IPS DF 4.7 (cell line): ENCODE measurements around the gene SLC4A3.

Source experiments
- DNase-seq: peaks from one replicate; pipeline ENCODE4 v3.0.0-alpha.2; 2013; ENCODE audit warnings: low spot score; ENCODE audit errors: extremely low read depth

Gene SLC4A3

DNA sequence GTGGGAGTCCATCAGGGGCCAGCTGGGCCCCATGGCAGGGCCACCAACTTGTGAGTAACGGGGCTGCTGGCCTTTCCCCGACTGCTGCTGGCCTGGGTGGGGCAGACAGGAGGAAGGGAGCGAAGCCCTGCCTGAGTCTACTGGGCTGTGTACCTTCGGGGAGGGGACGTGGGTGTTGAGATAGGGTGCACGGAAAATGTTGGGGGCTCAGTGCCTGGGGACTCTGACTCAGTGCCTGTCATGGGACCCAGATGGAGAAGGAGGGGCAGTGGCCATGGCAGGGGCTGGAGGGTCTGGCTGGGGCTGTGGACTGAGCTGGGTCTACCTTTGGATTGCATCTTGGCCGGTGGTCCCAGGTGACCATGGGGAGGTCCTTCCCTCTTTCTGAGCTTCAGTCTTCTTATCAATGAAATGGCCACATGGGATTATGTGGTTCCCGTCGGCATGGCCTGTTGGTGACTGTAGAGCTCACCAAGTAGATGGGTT is 4.0 kb downstream of the SLC4A3 start:
- DNase-seq, result no peak

DNA sequence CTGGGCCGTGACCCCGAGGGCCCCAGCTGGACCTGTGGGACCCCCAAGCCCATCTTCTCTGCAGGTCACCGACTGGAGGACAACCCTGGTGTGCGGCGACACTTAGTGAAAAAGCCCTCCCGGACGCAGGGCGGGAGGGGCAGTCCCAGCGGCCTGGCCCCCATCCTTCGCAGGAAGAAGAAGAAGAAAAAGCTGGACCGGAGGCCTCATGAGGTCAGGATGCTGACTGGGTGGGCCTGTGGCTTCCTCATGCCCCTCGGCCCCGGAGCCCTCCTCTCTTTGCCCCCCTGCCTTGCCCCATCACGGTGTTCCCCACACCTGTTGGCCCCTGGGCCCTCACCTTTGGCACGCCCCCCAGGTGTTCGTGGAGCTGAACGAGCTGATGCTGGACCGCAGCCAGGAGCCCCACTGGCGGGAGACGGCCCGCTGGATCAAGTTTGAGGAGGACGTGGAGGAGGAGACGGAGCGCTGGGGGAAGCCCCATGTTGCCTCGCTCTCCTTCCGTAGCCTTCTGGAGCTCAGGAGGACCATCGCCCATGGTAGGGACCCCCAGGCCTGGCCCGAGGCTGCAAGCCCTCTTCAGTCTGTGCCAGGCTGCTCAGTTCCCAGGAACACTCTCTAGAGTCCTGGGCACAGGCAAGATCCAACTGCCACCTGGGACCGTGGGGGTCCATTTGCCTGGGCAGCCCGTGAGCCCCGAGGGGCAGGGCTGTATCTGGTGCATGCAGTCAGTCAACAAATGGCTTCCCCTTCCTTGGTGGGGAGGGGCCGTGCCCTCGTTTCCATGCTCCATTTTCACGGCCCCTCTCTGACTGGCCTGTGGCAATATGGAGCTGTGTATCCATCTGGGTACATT is 4.7 kb downstream of the SLC4A3 start:
- no peak for DNase-seq

GRCh38 chr2:219632760-219633105 is 5.3 kb downstream of the SLC4A3 start:
- no peak for DNase-seq

DNA sequence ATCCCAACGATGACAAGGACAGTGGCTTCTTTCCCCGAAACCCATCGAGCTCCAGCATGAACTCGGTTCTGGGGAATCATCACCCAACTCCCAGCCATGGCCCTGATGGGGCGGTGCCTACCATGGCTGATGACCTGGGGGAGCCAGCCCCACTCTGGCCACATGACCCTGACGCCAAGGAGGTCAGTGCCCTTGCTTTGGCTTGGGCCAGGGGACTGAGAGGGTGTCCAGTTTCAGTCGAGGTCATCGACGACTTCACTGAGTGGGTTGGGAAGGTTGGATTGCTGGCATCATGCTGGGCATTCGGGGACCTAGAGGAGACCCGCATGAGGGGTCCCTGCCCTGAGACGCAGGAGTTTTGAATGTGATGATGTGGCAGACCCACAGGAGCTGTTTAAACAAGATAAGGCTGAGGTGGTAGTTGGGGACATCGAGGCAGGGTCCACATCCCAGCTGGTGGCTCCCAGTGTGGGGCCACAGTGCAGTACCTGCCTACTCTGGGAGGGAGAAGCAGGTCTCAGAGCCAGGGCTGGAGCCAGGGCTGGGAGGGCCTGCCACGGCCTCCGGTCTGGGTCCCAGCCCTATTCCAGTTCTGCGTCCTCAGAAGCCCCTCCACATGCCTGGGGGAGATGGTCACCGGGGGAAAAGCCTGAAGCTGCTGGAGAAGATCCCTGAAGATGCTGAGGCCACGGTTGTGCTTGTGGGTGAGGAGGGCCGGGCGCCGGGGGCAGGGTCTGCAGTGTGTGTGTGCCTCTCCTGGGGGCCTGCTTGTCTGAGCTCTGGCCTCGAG is 6.0 kb downstream of the SLC4A3 start:
- DNase-seq, result no peak

DNA sequence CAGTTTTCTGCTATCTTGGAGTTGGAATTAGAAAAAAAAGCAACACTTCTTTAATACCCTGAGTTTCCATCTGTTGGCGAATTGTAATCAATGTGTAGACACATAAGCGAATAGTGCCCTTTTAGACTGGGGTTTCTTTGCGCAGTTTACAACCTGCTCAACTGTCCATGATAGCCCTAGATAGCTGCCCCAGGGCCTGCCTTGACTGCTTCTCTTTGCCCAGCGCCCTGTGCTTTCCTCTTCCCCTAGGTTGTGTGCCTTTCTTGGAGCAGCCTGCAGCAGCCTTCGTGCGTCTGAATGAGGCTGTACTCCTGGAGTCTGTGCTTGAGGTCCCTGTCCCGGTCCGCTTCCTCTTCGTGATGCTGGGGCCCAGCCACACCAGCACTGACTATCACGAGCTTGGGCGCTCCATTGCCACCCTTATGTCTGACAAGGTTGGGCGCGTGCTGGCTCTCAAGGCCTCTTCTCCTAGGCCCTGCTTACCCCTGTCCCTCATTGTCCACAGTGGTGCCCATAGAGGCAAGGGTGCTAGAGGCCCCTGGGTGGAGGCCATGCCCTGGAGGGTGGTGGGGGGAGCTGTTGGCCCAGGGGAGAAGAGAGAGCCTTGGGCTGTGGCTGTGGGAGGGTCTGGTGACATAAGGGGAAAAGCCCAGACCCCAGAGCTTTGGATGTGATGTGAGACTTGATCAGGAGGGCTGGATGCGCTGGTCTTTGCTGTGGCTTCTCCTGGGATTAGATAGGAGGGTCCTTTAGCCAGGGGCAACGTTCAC is 6.9 kb downstream of the SLC4A3 start:
- DNase-seq, result no peak

DNA sequence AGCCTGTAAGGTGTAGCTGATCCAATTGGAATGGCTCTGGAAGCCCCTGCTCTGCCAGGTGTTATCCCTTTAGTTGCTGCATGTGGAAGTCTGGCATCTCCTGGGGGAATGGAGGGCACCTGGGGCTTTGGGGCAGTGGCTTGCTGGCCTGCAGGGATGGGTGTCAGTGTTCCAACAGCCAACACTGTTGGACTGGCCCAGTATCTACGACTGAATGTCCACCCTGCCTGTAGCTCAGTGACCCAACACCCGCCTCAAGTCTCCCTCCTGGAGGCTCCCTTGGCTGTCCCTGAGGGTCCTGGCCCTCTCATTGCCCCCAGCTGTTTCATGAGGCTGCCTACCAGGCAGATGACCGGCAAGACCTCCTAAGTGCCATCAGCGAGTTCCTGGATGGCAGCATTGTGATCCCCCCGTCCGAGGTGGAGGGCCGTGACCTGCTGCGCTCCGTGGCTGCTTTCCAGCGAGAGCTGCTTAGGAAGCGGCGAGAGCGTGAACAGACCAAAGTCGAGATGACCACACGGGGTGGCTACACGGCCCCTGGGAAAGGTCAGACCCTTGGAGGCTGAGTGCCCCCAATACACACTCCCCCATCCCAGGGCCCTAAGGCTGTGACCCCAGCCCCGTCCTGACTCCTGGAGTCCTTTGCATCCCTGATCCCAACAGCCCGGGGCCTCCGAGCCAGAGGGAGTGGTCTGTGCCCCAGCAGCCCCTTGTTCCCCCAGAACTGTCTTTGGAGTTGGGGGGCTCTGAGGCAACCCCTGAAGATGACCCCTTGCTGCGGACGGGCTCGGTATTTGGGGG is 7.7 kb downstream of the SLC4A3 start:
- DNase-seq, result no peak

GRCh38 chr2:219636144-219636915 is 8.9 kb downstream of the SLC4A3 start:
- DNase-seq, result no peak

DNA sequence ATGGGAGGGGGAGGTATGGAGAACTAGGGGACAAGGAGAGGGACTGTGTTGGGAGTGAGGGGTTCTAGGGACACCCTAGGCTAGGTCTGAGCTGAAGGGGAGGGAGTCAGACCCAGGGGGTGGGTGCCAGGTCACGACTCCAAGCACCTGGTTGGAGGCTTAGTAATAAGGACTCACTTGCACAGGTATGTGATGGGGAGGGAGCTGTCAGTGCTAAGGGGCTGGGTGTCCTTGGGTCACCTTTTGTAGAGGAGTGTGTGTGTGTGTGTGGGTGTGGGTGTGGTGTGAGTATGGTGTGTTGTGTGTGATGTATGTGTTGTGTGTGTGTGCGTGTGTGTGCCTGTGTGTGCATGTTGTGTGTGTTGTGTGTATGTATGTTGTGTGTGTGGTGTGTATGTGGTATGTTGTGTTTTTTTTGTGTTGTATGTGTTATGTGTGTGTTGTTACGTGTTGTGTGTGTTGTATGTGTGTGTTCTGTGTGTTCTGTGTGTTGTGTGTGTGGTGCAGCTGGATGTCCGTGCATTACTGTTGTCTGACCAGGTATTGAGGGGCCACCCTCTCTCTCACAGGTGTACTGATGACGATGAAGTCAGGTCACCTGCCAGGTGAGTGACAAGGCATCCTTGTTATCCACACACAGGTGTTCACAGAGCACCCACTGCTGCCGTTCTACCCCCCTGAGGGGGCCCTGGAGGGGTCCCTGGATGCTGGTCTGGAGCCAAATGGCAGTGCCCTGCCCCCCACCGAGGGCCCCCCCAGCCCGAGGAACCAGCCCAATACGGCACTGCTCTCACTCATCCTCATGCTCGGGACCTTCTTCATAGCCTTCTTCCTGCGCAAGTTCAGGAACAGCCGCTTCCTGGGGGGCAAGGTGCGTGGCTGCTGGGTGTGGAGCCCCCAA is 9.8 kb downstream of the SLC4A3 start:
- no peak for DNase-seq

DNA sequence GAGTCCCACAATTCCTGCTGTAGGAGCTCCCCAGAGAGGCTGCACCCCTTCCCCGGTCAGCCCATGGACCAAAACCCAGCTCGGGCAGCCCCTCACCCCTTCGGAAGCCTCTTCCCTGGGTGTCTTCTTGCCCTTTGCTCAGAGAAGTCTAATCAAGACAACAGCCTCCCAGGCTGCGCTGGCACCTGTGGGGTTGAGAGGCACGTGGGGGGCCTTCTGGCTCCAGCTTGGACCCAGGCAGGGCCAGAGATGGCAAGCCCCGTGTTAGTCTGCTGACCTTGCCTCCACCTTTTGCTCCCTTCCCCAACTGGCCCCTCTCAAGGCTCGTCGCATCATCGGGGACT is 10.4 kb downstream of the SLC4A3 start:
- no peak for DNase-seq

DNA sequence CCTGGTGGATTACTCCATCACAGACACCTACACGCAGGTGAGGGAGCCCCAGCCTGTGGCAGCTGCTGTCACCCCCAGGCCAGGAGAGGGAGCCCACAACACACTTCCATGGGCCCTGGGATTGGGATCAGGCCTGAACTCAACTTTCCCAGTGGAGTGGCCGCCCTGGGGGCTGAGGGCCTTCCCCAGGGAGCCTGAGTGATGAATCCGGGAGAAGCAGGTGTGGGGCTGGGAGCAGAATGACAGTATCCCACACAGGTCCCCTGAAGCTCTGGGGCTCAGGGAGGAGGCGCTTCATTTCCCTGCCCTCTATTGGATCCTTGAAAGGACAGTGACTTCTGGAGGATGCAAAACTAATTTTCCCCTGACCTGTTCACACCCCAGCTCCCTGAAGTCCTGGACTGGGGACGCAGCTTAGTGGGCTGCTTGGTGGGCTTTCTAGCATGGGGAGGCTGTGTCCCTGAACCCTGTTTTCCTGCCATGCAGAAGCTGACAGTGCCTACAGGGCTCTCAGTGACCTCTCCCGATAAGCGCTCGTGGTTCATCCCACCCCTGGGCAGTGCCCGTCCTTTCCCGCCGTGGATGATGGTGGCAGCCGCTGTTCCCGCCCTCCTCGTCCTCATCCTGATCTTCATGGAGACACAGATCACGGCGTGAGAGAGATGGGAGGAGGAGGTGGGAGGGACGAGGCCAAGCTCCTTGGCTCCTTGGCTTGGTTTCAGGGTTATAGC is 11.0 kb downstream of the SLC4A3 start:
- DNase-seq, result no peak

- no peak for DNase-seq
These were observed 11.7 kb downstream of the SLC4A3 start for GRCh38 chr2:219638948-219639755.

- DNase-seq, result no peak
These were observed 14.1 kb downstream of the SLC4A3 start for GRCh38 chr2:219641390-219642068.

DNA sequence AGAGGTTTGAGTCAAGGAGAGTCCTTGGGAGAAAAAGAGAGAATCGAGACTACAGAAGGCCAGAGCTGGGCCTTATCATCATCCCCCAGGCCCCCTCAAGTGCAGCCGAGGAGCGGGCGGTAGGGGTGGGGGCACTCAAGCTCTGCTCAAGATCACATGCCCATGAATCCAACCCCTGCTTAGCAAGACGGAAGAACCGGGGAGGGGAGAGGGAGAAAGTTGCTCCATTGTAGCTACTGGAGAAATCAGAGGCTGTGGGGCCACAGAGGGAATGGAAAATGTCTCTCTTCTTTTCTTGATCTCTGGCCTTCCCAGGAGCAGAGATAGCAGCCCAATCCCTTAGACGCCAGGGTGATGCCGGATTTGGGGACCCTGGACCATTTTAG is 14.6 kb downstream of the SLC4A3 start:
- DNase-seq, result no peak

- DNase-seq, result peak; percentile 94
These were observed 15.1 kb downstream of the SLC4A3 start for GRCh38 chr2:219642465-219643083.

DNA sequence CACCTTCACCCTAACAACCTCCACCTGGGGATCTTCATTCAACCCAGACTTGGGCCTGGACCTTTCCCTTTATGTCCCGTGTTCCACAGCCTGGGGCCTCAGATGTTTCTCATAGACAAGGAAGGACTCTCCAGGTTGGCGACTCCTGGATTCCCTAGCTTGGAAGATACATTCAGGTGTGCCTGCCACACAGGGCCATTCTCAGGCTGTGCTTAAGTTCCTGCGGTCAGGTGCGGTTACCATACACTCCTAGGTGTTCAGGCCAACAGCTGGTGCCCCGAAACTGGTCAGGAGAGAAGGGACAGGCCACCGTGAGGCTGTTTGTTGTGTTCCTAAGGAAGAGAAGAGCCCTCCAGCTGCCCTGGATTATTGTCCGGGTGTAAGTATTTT is 15.6 kb downstream of the SLC4A3 start:
- no peak for DNase-seq

- DNase-seq, result no peak
These were observed 16.5 kb downstream of the SLC4A3 start for GRCh38 chr2:219643788-219644398.
